Mucosa of gallbladder (tissue), 1 donor: Measurements from ENCODE around the gene ARMC12. TPM values are rescaled to one million over a fixed set of nuclear protein-coding genes. Genes with fewer than 3 reads are reported as not detected.

Experiments
- DNase-seq: peaks from one replicate; pipeline ENCODE4 v3.0.0-alpha.2; 2020; ENCODE audit warnings: low spot score
- total RNA-seq: library from RNA; stranded (reverse); gene quantifications from one replicate; pipeline ENCODE4 v1.2.1, GENCODE V29; 2021
- donor health status: DM: no; HTN: no; CAD: no.

The ARMC12 gene
- total RNA-seq, 1 donor from 2014 or later, result 1.1 TPM

- DNase-seq, result no peak
Measured at GRCh38 chr6:35718375-35718736, 18.5 kb upstream of the ARMC12 start.

- DNase-seq, result no peak
Measured at GRCh38 chr6:35718911-35719381, 17.9 kb upstream of the ARMC12 start.

- DNase-seq, result no peak
Measured at GRCh38 chr6:35719404-35719829, 17.4 kb upstream of the ARMC12 start.

GRCh38 chr6:35719830-35720733 is 16.8 kb upstream of the ARMC12 start:
- no peak for DNase-seq

- DNase-seq, result no peak
Measured at GRCh38 chr6:35722121-35722761, 14.6 kb upstream of the ARMC12 start.

GRCh38 chr6:35723587-35723986 is 13.2 kb upstream of the ARMC12 start:
- no peak for DNase-seq

GRCh38 chr6:35724059-35724458 is 12.8 kb upstream of the ARMC12 start:
- DNase-seq, result no peak

GRCh38 chr6:35724471-35724870 is 12.4 kb upstream of the ARMC12 start:
- no peak for DNase-seq

GRCh38 chr6:35725081-35725708 is 11.6 kb upstream of the ARMC12 start:
- DNase-seq, result no peak

GRCh38 chr6:35725721-35726438 is 11.0 kb upstream of the ARMC12 start:
- peak; percentile 88 for DNase-seq

- peak; percentile 74 for DNase-seq
Measured at GRCh38 chr6:35727231-35727934, 9.4 kb upstream of the ARMC12 start.

- DNase-seq, result peak; percentile 95
Measured at GRCh38 chr6:35727935-35728682, 8.7 kb upstream of the ARMC12 start.

- DNase-seq, result no peak
Measured at GRCh38 chr6:35728683-35729678, 7.9 kb upstream of the ARMC12 start.

- DNase-seq, result no peak
Measured at GRCh38 chr6:35729722-35730121, 7.1 kb upstream of the ARMC12 start.

- no peak for DNase-seq
Measured at GRCh38 chr6:35730745-35731413, 6.0 kb upstream of the ARMC12 start.

- peak; percentile 95 for DNase-seq
Measured at GRCh38 chr6:35731414-35731735, 5.5 kb upstream of the ARMC12 start.

GRCh38 chr6:35731736-35732532 is 4.9 kb upstream of the ARMC12 start:
- DNase-seq, result peak; percentile 96

- DNase-seq, result no peak
Measured at GRCh38 chr6:35733633-35734032, 3.2 kb upstream of the ARMC12 start.
